ENCODE measurements around the gene RPUSD3. TPM values are rescaled to one million over a fixed set of nuclear protein-coding genes. Genes with fewer than 3 reads are reported as not detected.
"Not testable (repeated sequence)": the region's sequence is repeated elsewhere in the genome, so short reads cannot be mapped to it uniquely, and the experiment has no call there.

RPUSD3 gene
- total RNA-seq, 1 experiment from 2014 or later, result 54.1 TPM

- no peak overlapping the region for H3K27ac ChIP-seq (ENCODE audit: low read length)
- intact Hi-C loops (cut with micrococcal nuclease), result no loop called here
- H3K27me3 ChIP-seq (ENCODE audit: low read length), result no peaks in the 10 kb centered on the region
- H3F3A ChIP-seq (ENCODE audit: low read length, unreplicated experiment), result peaks cover 4% of the 10 kb centered on the region
- CTCF ChIA-PET, result no interaction called here
- BruUV-seq (replicated peaks), result no TSS peak
- H3K36me3 ChIP-seq (ENCODE audit: low read depth, low read length), result no peaks in the 10 kb centered on the region
- H4K20me1 ChIP-seq (ENCODE audit: low read length), result no peaks in the 10 kb centered on the region
- no peak overlapping the region for H3K4me3 ChIP-seq (ENCODE audit: low read length)
- no peak for ATAC-seq
- H3K9ac ChIP-seq (ENCODE audit: low read length), result no peak overlapping the region
- POLR2A ChIA-PET (ENCODE audit: unreplicated experiment), result no interaction called here
- TF ChIP-seq EZH2phosphoT487 (IDR thresholded peaks at IDR 0.05; ENCODE audit: borderline replicate concordance, low read length) (no peak), EZH2 (IDR thresholded peaks at IDR 0.05; ENCODE audit: low read length, unreplicated experiment) (no peak)
- TF ChIP-seq, protein P1, sequence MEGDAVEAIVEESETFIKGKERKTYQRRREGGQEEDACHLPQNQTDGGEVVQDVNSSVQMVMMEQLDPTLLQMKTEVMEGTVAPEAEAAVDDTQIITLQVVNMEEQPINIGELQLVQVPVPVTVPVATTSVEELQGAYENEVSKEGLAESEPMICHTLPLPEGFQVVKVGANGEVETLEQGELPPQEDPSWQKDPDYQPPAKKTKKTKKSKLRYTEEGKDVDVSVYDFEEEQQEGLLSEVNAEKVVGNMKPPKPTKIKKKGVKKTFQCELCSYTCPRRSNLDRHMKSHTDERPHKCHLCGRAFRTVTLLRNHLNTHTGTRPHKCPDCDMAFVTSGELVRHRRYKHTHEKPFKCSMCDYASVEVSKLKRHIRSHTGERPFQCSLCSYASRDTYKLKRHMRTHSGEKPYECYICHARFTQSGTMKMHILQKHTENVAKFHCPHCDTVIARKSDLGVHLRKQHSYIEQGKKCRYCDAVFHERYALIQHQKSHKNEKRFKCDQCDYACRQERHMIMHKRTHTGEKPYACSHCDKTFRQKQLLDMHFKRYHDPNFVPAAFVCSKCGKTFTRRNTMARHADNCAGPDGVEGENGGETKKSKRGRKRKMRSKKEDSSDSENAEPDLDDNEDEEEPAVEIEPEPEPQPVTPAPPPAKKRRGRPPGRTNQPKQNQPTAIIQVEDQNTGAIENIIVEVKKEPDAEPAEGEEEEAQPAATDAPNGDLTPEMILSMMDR (conservative IDR thresholded peaks at IDR 0.05; ENCODE audit: low read depth, low read length), result no peak
- no peak overlapping the region for H2AFZ ChIP-seq (ENCODE audit: low read length)
- DNase-seq, result no peak
- H3K4me2 ChIP-seq (ENCODE audit: low read length), result no peak overlapping the region
- no peaks in the 10 kb centered on the region for H3K79me2 ChIP-seq (ENCODE audit: low read length)
- H3K4me1 ChIP-seq (ENCODE audit: insufficient read depth, low read length), result peaks cover 20% of the 10 kb centered on the region
- H3K9me3 ChIP-seq (ENCODE audit: low read length), result no peaks in the 10 kb centered on the region
- H3K9me2 ChIP-seq (replicated peaks; ENCODE audit: low read length), result no peaks in the 10 kb centered on the region
Observed at GRCh38 chr3:9869955-9870354, 26.1 kb upstream of the RPUSD3 start.

- intact Hi-C loops (cut with micrococcal nuclease), result no loop called here
- no peak overlapping the region for H3K9ac ChIP-seq (ENCODE audit: low read length)
- H3K27me3 ChIP-seq (ENCODE audit: low read length), result no peaks in the 10 kb centered on the region
- ChIA-PET CTCF (no interaction called here), POLR2A (ENCODE audit: unreplicated experiment) (no interaction called here)
- no peaks in the 10 kb centered on the region for H3K9me3 ChIP-seq (ENCODE audit: low read length)
- peaks cover 25% of the 10 kb centered on the region for H3K4me1 ChIP-seq (ENCODE audit: insufficient read depth, low read length)
- H3K79me2 ChIP-seq (ENCODE audit: low read length), result no peaks in the 10 kb centered on the region
- no peak overlapping the region for H2AFZ ChIP-seq (ENCODE audit: low read length)
- TF ChIP-seq EZH2phosphoT487 (IDR thresholded peaks at IDR 0.05; ENCODE audit: borderline replicate concordance, low read length) (no peak), EZH2 (IDR thresholded peaks at IDR 0.05; ENCODE audit: low read length, unreplicated experiment) (no peak)
- TF ChIP-seq, protein P1 (conservative IDR thresholded peaks at IDR 0.05; ENCODE audit: low read depth, low read length), result no peak
- peaks cover 4% of the 10 kb centered on the region for H3F3A ChIP-seq (ENCODE audit: low read length, unreplicated experiment)
- H3K9me2 ChIP-seq (replicated peaks; ENCODE audit: low read length), result no peaks in the 10 kb centered on the region
- no peaks in the 10 kb centered on the region for H4K20me1 ChIP-seq (ENCODE audit: low read length)
- DNase-seq (no peak), ATAC-seq (no peak)
- no peak overlapping the region for H3K27ac ChIP-seq (ENCODE audit: low read length)
- H3K4me2 ChIP-seq (ENCODE audit: low read length), result no peak overlapping the region
- H3K4me3 ChIP-seq (ENCODE audit: low read length), result no peak overlapping the region
- H3K36me3 ChIP-seq (ENCODE audit: low read depth, low read length), result no peaks in the 10 kb centered on the region
- no TSS peak for BruUV-seq (replicated peaks)
Observed at GRCh38 chr3:9867106-9867505, 23.3 kb upstream of the RPUSD3 start.

- ATAC-seq, result no peak
Observed at GRCh38 chr3:9866639-9867038, 22.8 kb upstream of the RPUSD3 start.

DNA sequence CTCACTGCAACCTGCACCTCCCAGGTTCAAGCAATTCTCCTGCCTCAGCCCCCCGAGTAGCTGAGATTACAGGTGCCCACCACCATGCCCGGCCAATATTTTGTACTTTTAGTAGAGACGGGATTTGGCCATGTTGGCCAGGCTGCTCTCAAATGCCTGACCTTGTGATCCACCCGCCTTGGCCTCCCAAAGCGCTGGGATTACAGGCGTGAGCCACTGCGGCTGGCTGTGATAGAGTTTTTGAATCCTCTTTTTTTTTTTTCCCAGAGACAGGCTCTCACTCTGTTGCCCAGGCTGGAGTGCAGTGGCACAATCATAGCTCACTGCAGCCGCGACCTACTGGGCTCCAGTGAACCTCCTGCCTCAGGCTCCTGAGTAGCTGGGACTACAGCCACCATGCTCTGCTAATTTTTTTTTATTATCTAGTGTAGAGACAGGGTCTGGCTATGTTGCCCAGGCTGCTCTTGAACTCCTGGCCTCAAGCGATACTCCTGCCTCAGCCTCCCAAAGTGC, 21.4 kb upstream of the RPUSD3 start:
- H3K4me2 ChIP-seq (ENCODE audit: low read length); BruUV-seq (replicated peaks); H3K4me3 ChIP-seq (ENCODE audit: low read length); H3K4me1 ChIP-seq (ENCODE audit: insufficient read depth, low read length); H3K9ac ChIP-seq (ENCODE audit: low read length); H4K20me1 ChIP-seq (ENCODE audit: low read length); H3K27me3 ChIP-seq (ENCODE audit: low read length); H3K9me2 ChIP-seq (replicated peaks; ENCODE audit: low read length); H3K79me2 ChIP-seq (ENCODE audit: low read length); H3K27ac ChIP-seq (ENCODE audit: low read length); POLR2A ChIA-PET (ENCODE audit: unreplicated experiment); H2AFZ ChIP-seq (ENCODE audit: low read length); H3K36me3 ChIP-seq (ENCODE audit: low read depth, low read length); ATAC-seq; CTCF ChIA-PET; DNase-seq; intact Hi-C loops (cut with micrococcal nuclease); H3K9me3 ChIP-seq (ENCODE audit: low read length); H3F3A ChIP-seq (ENCODE audit: low read length, unreplicated experiment): not testable (repeated sequence)

More at GRCh38 chr3:9866639-9867038, 22.8 kb upstream of the RPUSD3 start:
- ChIA-PET POLR2A (ENCODE audit: unreplicated experiment) (no interaction called here), CTCF (no interaction called here)
- Histone ChIP-seq H3K79me2 (ENCODE audit: low read length) (no peaks in the 10 kb centered on the region), H3K36me3 (ENCODE audit: low read depth, low read length) (no peaks in the 10 kb centered on the region), H3K9me3 (ENCODE audit: low read length) (no peaks in the 10 kb centered on the region), H3K27me3 (ENCODE audit: low read length) (no peaks in the 10 kb centered on the region), H3K27ac (ENCODE audit: low read length) (no peak overlapping the region), H3K9me2 (replicated peaks; ENCODE audit: low read length) (no peaks in the 10 kb centered on the region), H3K4me1 (ENCODE audit: insufficient read depth, low read length) (peaks cover 20% of the 10 kb centered on the region), H4K20me1 (ENCODE audit: low read length) (no peaks in the 10 kb centered on the region), H2AFZ (ENCODE audit: low read length) (no peak overlapping the region), H3K9ac (ENCODE audit: low read length) (no peak overlapping the region), H3K4me3 (ENCODE audit: low read length) (no peak overlapping the region), H3K4me2 (ENCODE audit: low read length) (no peak overlapping the region), H3F3A (ENCODE audit: low read length, unreplicated experiment) (peaks cover 4% of the 10 kb centered on the region)
- TF ChIP-seq EZH2phosphoT487 (IDR thresholded peaks at IDR 0.05; ENCODE audit: borderline replicate concordance, low read length), result no peak
- TF ChIP-seq EZH2 (IDR thresholded peaks at IDR 0.05; ENCODE audit: low read length, unreplicated experiment), result no peak
- TF ChIP-seq, protein P1 (conservative IDR thresholded peaks at IDR 0.05; ENCODE audit: low read depth, low read length), result no peak
- BruUV-seq (replicated peaks), result no TSS peak
- DNase-seq, result no peak
- intact Hi-C loops (cut with micrococcal nuclease), result no loop called here

All from PC-3 (cell line).